GM12878 (cell line): ENCODE results near the gene FANCG.

Source experiments
- EGR1 ChIP-seq, 2 experiments: IDR thresholded peaks; 1 replicate in 1 of 2; 2 replicates in 1 of 2; pipeline ENCODE4 v1.6.1; 2011 to 2012; ENCODE audit warnings: low read depth in 2 of 2, low read length in 2 of 2, borderline replicate concordance in 1 of 2, mild to moderate bottlenecking in 1 of 2, moderate library complexity in 1 of 2
- EP300 ChIP-seq, 2 experiments: fragments of 150-350 bp in 1 of 2; IDR thresholded peaks; 2 replicates each; pipeline ENCODE4 v1.6.1; 2011 to 2012; ENCODE audit warnings: low read depth in 2 of 2, low read length in 2 of 2, borderline replicate concordance in 1 of 2, improper control_type of control experiment in 1 of 2, inconsistent platforms in 1 of 2; ENCODE audit not compliant: control insufficient read depth in 1 of 2
- EZH2 ChIP-seq: IDR thresholded peaks from 2 replicates; pipeline ENCODE4 v1.6.1; 2012; ENCODE audit warnings: low read depth, mild to moderate bottlenecking, control low read depth, inconsistent platforms, low read length, borderline replicate concordance; ENCODE audit not compliant: control insufficient read depth
- POLR2A ChIP-seq: IDR thresholded peaks from 2 replicates; pipeline ENCODE4 v1.6.1; 2011; ENCODE audit warnings: low read depth, mild to moderate bottlenecking, low read length
- SMARCA5 ChIP-seq: fragments of 450-650 bp; IDR thresholded peaks from 2 replicates; pipeline ENCODE4 v1.6.1; 2017; ENCODE audit warnings: mild to moderate bottlenecking
- TF ChIP-seq, protein P1 (sequence below), 3 experiments: IDR thresholded peaks in 2 of 3; conservative IDR thresholded peaks in 1 of 3; 2 replicates each; pipeline ENCODE4 v1.5.1; 2011; ENCODE audit warnings: low read depth in 3 of 3, low read length in 3 of 3, mild to moderate bottlenecking in 3 of 3, control low read depth in 2 of 3, moderate library complexity in 2 of 3, inconsistent platforms in 1 of 3, mixed read lengths in 1 of 3; ENCODE audit not compliant: control insufficient read depth in 2 of 3, insufficient read depth in 1 of 3; ENCODE audit errors: extremely low read depth in 1 of 3
- TF ChIP-seq, protein P2 (sequence below): IDR thresholded peaks from 2 replicates; pipeline ENCODE4 v1.6.1; 2011; ENCODE audit warnings: low read depth, low read length, improper control_type of control experiment, borderline replicate concordance

DNA sequence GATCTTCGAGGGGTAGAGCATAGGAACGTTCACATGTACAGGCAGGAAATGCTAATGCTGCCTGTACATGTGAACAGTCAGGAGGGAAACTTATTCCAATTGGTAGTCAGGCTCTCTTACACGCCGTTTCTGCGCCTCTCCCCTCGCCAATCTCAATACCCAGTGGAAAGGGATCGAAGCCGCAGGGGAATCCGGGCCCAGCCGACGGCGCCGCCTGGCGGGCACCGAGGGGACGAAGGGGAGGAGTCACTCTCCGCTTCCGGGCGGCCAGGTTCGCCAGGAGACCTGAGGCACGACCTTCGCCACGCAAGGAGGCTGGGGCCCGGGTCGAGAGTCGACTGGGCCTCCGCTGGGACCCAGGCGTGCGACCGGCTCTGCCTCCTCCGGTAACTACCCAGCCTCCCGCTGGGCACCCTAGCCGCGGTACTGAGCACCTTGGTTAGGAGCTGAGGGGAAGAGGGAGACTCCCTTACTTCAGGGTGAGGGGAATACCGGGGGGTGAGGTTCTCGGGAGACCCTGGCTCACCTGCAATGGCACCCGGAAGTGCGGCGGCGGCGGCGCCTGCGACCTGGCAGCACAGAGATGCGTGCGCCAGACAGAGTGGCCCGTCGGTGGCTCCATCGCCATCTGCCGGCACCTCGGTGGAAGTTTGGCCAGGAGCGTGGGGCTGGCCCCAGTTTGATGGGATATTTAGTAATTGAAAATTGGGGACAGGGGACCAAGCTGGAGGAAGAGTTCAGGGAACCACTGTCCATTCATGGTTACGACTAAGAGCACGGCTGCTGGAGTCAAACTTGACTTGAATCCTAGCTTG, 16.5 kb upstream of the FANCG start, which contains the start of gene PIGO:
- TF ChIP-seq SMARCA5, result peak; percentile 99
- TF ChIP-seq, protein P1, sequence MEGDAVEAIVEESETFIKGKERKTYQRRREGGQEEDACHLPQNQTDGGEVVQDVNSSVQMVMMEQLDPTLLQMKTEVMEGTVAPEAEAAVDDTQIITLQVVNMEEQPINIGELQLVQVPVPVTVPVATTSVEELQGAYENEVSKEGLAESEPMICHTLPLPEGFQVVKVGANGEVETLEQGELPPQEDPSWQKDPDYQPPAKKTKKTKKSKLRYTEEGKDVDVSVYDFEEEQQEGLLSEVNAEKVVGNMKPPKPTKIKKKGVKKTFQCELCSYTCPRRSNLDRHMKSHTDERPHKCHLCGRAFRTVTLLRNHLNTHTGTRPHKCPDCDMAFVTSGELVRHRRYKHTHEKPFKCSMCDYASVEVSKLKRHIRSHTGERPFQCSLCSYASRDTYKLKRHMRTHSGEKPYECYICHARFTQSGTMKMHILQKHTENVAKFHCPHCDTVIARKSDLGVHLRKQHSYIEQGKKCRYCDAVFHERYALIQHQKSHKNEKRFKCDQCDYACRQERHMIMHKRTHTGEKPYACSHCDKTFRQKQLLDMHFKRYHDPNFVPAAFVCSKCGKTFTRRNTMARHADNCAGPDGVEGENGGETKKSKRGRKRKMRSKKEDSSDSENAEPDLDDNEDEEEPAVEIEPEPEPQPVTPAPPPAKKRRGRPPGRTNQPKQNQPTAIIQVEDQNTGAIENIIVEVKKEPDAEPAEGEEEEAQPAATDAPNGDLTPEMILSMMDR (IDR thresholded peaks at IDR 0.05 in 2 of 3, conservative IDR thresholded peaks at IDR 0.05 in 1 of 3; ENCODE audit: control insufficient read depth in 2 of 3, extremely low read depth in 1 of 3, insufficient read depth in 1 of 3, low read depth in 3 of 3, low read length in 3 of 3), result peak; percentile 87 to 98 (median 96)
- TF ChIP-seq EGR1 (IDR thresholded peaks at IDR 0.05; ENCODE audit: borderline replicate concordance in 1 of 2, low read depth in 2 of 2, low read length in 2 of 2), result peak in 1 of 2 experiments; percentile 65; a peak in 2 of 3 replicates
- peak; percentile 98 for TF ChIP-seq POLR2A
- no peak for TF ChIP-seq EP300 (IDR thresholded peaks at IDR 0.05; ENCODE audit: borderline replicate concordance in 1 of 2, control insufficient read depth in 1 of 2, low read depth in 2 of 2, low read length in 2 of 2)
- TF ChIP-seq, protein P2, sequence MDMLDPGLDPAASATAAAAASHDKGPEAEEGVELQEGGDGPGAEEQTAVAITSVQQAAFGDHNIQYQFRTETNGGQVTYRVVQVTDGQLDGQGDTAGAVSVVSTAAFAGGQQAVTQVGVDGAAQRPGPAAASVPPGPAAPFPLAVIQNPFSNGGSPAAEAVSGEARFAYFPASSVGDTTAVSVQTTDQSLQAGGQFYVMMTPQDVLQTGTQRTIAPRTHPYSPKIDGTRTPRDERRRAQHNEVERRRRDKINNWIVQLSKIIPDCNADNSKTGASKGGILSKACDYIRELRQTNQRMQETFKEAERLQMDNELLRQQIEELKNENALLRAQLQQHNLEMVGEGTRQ, result no peak
- TF ChIP-seq EZH2, result no peak
